Endothelial cell of umbilical vein (primary cell): ENCODE data around the gene TSPAN18. TPM values are rescaled to one million over a fixed set of nuclear protein-coding genes. Genes with fewer than 3 reads are reported as not detected.

Source experiments
- BruUV-seq: library from RNA; stranded (reverse); fragments of 400-500 nt; replicated peaks from 2 replicates; lab custom pipeline; 2021; lab: Mats Ljungman, UMichigan
- CTCF ChIA-PET: fragments of 300-600, 350-600 bp; sonication (Branson Sonifier 250); formaldehyde crosslinking; loops from one replicate; lab custom pipeline; 2021; ENCODE audit warnings: antibody characterized with exemption, inconsistent platforms; lab: Charles Lee
- POLR2A ChIA-PET: fragments of 300-600, 350-600 bp; sonication (Branson Sonifier 250); formaldehyde crosslinking; loops from one replicate; lab custom pipeline; 2021; ENCODE audit warnings: antibody characterized with exemption, inconsistent platforms; lab: Charles Lee
- DNase-seq: peaks from one replicate; pipeline ENCODE4 v3.0.0-alpha.2; 2011; ENCODE audit warnings: low read depth, low spot score
- FAIRE-seq: peaks from 2 replicates; lab custom pipeline; 2011; peaks lifted over from hg19 to GRCh38; lab: Jason Lieb, UNC
- H2AFZ ChIP-seq: 2 replicates; pipeline ENCODE4 v1.6.0; 2012; ENCODE audit warnings: low read depth, low read length, control low read depth, inconsistent platforms
- H3K27ac ChIP-seq: 2 replicates; pipeline ENCODE4 v1.5.1; 2011; ENCODE audit warnings: low read depth, mild to moderate bottlenecking, control low read depth, low read length, moderate library complexity; ENCODE audit not compliant: insufficient read depth
- H3K27me3 ChIP-seq, 2 experiments: 2 replicates each; pipeline versions ENCODE4 v1.6.0 to v1.6.1; 2011; ENCODE audit warnings: low read length in 2 of 2, mixed read lengths in 1 of 2; ENCODE audit not compliant: control insufficient read depth in 2 of 2, insufficient read depth in 2 of 2
- H3K36me3 ChIP-seq, 2 experiments: 2 replicates in 1 of 2; 3 replicates in 1 of 2; pipeline ENCODE4 v1.5.1; 2011; ENCODE audit warnings: low read length in 2 of 2, mild to moderate bottlenecking in 1 of 2, moderate library complexity in 1 of 2; ENCODE audit not compliant: control insufficient read depth in 2 of 2, insufficient read depth in 2 of 2; ENCODE audit errors: extremely low read depth in 1 of 2
- H3K4me1 ChIP-seq: 3 replicates; pipeline ENCODE4 v1.5.1; 2011; ENCODE audit warnings: mild to moderate bottlenecking, low read length; ENCODE audit not compliant: control insufficient read depth, insufficient read depth; ENCODE audit errors: extremely low read depth
- H3K4me2 ChIP-seq: 2 replicates; pipeline ENCODE4 v1.6.1; 2011; ENCODE audit warnings: low read length, control low read depth, mixed read lengths; ENCODE audit not compliant: insufficient read depth
- H3K4me3 ChIP-seq, 3 experiments: fragments of 200-600 bp in 1 of 3; sonication (generic), shearing (Covaris generic) in 1 of 3; replicated peaks in 1 of 3; 2 replicates each; pipeline ENCODE4 v1.5.1; 2011 to 2016; ENCODE audit warnings: control low read depth in 3 of 3, low read length in 3 of 3, mild to moderate bottlenecking in 2 of 3, inconsistent platforms in 1 of 3, low read depth in 1 of 3, moderate library complexity in 1 of 3; ENCODE audit not compliant: insufficient read depth in 1 of 3
- H3K79me2 ChIP-seq: 2 replicates; pipeline ENCODE4 v1.6.0; 2012; ENCODE audit warnings: low read length, inconsistent platforms; ENCODE audit not compliant: control insufficient read depth, insufficient read depth
- H3K9ac ChIP-seq: replicated peaks from 2 replicates; pipeline ENCODE3; 2011; ENCODE audit warnings: low read length, control low read depth; ENCODE audit not compliant: insufficient read depth; ENCODE audit errors: extremely low read depth
- H3K9me1 ChIP-seq: replicated peaks from 3 replicates; pipeline ENCODE4 v1.6.0; 2011; ENCODE audit warnings: mild to moderate bottlenecking, low read length; ENCODE audit not compliant: control insufficient read depth, insufficient read depth; ENCODE audit errors: extremely low read depth
- H3K9me3 ChIP-seq: replicated peaks from 2 replicates; pipeline ENCODE4 v1.5.1; 2012; ENCODE audit warnings: low read length, inconsistent platforms; ENCODE audit not compliant: control insufficient read depth, insufficient read depth
- H4K20me1 ChIP-seq: replicated peaks from 2 replicates; pipeline ENCODE3; 2011; ENCODE audit warnings: mild to moderate bottlenecking, low read length; ENCODE audit not compliant: control insufficient read depth, insufficient read depth; ENCODE audit errors: extremely low read depth
- EZH2 ChIP-seq: IDR thresholded peaks from 2 replicates; pipeline ENCODE4 v1.6.1; 2012; ENCODE audit warnings: borderline replicate concordance, low read depth, mild to moderate bottlenecking, moderate library complexity, low read length, inconsistent platforms; ENCODE audit not compliant: severe bottlenecking
- FOS ChIP-seq: IDR thresholded peaks from 2 replicates; pipeline ENCODE4 v1.6.1; 2011; ENCODE audit warnings: mild to moderate bottlenecking, low read length, moderate library complexity, borderline replicate concordance; ENCODE audit not compliant: insufficient read depth
- GATA2 ChIP-seq: IDR thresholded peaks from 2 replicates; pipeline ENCODE4 v1.7.0; 2011; ENCODE audit warnings: low read depth, mild to moderate bottlenecking, moderate library complexity, mixed read lengths, low read length; ENCODE audit not compliant: insufficient read length, insufficient read depth
- JUN ChIP-seq: IDR thresholded peaks from 2 replicates; pipeline ENCODE4 v1.6.1; 2011; ENCODE audit warnings: borderline replicate concordance, low read depth; ENCODE audit not compliant: insufficient read length, insufficient read depth
- MYC ChIP-seq: IDR thresholded peaks from one replicate; pipeline ENCODE4 v1.6.1; 2011; ENCODE audit warnings: mild to moderate bottlenecking, low read depth, low read length
- POLR2A ChIP-seq: IDR thresholded peaks from 2 replicates; pipeline ENCODE4 v1.6.1; 2012; ENCODE audit warnings: low read depth, mild to moderate bottlenecking, control low read depth, low read length
- POLR2AphosphoS5 ChIP-seq: IDR thresholded peaks from 2 replicates; pipeline ENCODE4 v1.6.1; 2012; ENCODE audit warnings: low read depth, mild to moderate bottlenecking, control low read depth, low read length, moderate library complexity; ENCODE audit not compliant: insufficient read depth
- dilution Hi-C: fragments of 300-500 bp; cut with MboI; formaldehyde crosslinking; loops from one replicate; pipeline ENCODE4 v1.15.0; 2019; ENCODE audit warnings: low sequenced_read_pairs; ENCODE audit not compliant: extremely low pct_ligation_motif_present
- intact Hi-C: fragments of 100-400 bp; cut with micrococcal nuclease; formaldehyde crosslinking; loops from one replicate; pipeline ENCODE4 v1.10.0; 2022
- polyA plus RNA-seq, 4 experiments: library from polyadenylated mRNA; depleted of rRNA in 3 of 4; stranded (reverse) in 3 of 4; unstranded in 1 of 4; fragments of >200 nt; gene quantifications; 2 replicates each; pipeline versions ENCODE4 v1.2.1 to v1.2.3, GENCODE V29; 2011 to 2012; ENCODE audit warnings: missing spikeins in 1 of 4
- total RNA-seq: library from RNA; stranded (reverse); gene quantifications from 2 replicates; pipeline ENCODE4 v1.2.3, GENCODE V29; 2021
- TF ChIP-seq, protein P1 (sequence below): IDR thresholded peaks from 2 replicates; pipeline ENCODE4 v1.6.1; 2011; ENCODE audit not compliant: insufficient read depth, insufficient read length
- TF ChIP-seq, protein P2 (sequence below), 2 donors: IDR thresholded peaks; 1 replicate in 1 of 2; 2 replicates in 1 of 2; pipeline ENCODE4 v1.5.1; 2011; ENCODE audit warnings: low read length in 2 of 2, mild to moderate bottlenecking in 2 of 2, moderate library complexity in 2 of 2, control low read depth in 1 of 2, inconsistent platforms in 1 of 2, low read depth in 1 of 2; ENCODE audit not compliant: insufficient read depth in 1 of 2; ENCODE audit errors: extremely low read depth in 1 of 2

Gene TSPAN18
- total and polyA plus RNA-seq, 2 donors (not counting 3 experiments of a cell fraction or from before 2014, with no cell fraction given), result 32.2 to 118 TPM

DNA sequence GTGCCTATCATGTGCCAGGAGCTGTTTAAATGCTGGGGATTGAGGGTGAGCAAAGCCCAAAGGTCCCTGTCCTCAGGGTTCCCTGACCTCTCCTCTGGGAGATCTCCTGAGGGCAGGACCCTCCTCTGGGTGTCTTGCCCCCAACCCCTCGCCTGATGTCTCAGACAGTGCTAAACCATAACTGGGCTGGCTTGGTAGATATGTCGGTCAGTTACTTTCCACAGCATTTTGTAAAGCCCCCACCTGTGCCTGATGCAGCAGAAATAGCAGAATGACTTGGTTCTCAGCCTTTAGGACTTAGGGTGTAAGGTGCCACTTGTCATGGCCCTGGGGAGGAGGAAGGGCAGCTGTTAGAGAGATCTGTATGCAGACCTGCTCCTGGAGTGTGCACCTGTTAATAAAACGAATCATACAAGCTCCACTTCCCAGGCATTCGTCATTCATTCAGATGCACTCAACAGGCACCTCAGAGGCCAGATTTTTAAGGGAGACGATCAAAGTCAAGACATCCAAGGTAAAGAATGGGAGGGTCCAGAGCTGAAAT lies 135.9 kb downstream of the TSPAN18 start:
- POLR2A ChIA-PET, result no interaction called here
- DNase-seq (no peak), FAIRE-seq (peak; percentile 18)
- no peak overlapping the region for H3K9ac ChIP-seq
- no peaks in the 10 kb centered on the region for H3K79me2 ChIP-seq
- H3K4me3 ChIP-seq, result no peak overlapping the region
- H3K9me1 ChIP-seq, result no peaks in the 10 kb centered on the region
- no peak overlapping the region for H2AFZ ChIP-seq
- no peaks in the 10 kb centered on the region for H3K9me3 ChIP-seq
- TF ChIP-seq POLR2A, result no peak
- TF ChIP-seq POLR2AphosphoS5, result no peak
- no peak for TF ChIP-seq FOS
- no peak for TF ChIP-seq EZH2
- no peak for TF ChIP-seq JUN
- TF ChIP-seq GATA2, result no peak
- TF ChIP-seq, protein P1, sequence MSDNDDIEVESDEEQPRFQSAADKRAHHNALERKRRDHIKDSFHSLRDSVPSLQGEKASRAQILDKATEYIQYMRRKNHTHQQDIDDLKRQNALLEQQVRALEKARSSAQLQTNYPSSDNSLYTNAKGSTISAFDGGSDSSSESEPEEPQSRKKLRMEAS, result no peak
- no peak for TF ChIP-seq MYC
- TF ChIP-seq, protein P2, sequence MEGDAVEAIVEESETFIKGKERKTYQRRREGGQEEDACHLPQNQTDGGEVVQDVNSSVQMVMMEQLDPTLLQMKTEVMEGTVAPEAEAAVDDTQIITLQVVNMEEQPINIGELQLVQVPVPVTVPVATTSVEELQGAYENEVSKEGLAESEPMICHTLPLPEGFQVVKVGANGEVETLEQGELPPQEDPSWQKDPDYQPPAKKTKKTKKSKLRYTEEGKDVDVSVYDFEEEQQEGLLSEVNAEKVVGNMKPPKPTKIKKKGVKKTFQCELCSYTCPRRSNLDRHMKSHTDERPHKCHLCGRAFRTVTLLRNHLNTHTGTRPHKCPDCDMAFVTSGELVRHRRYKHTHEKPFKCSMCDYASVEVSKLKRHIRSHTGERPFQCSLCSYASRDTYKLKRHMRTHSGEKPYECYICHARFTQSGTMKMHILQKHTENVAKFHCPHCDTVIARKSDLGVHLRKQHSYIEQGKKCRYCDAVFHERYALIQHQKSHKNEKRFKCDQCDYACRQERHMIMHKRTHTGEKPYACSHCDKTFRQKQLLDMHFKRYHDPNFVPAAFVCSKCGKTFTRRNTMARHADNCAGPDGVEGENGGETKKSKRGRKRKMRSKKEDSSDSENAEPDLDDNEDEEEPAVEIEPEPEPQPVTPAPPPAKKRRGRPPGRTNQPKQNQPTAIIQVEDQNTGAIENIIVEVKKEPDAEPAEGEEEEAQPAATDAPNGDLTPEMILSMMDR (IDR thresholded peaks at IDR 0.05; ENCODE audit: extremely low read depth in 1 of 2, insufficient read depth in 1 of 2, low read depth in 1 of 2, low read length in 2 of 2), result no peak
- H3K27me3 ChIP-seq, result no peaks in the 10 kb centered on the region
- intact Hi-C loops (loop anchor here (5.0 kb wide), 1 partner anchor 75 kb away; no protein-coding TSS in a partner anchor), dilution Hi-C loops (no loop called here)
- TSS peak; percentile 67 for BruUV-seq
- H3K36me3 ChIP-seq, result no peaks in the 10 kb centered on the region
- no peak overlapping the region for H3K4me2 ChIP-seq
- H3K27ac ChIP-seq, result peak overlapping the region; percentile 26
- CTCF ChIA-PET, result interaction anchor here (0.6 to 2.3 kb wide), 7 partner anchors 15 to 241 kb away, joined by 3 to 8 read pairs (median 5); no protein-coding TSS in a partner anchor
- H4K20me1 ChIP-seq, result no peaks in the 10 kb centered on the region
- peaks cover 14% of the 10 kb centered on the region for H3K4me1 ChIP-seq
